Liver (tissue), 9 donors: ENCODE data around the gene RAPGEF1. TPM values are rescaled to one million over a fixed set of nuclear protein-coding genes. Genes with fewer than 3 reads are reported as not detected.

Source experiments
- DNase-seq: peaks from one replicate; pipeline ENCODE4 v3.0.0-alpha.2; 2017; ENCODE audit warnings: low spot score
- H3K27ac ChIP-seq, 2 donors: one replicate each; pipeline ENCODE4 v1.7.0; 2013; ENCODE audit warnings: inconsistent platforms in 2 of 2, low read length in 2 of 2, control low read depth in 1 of 2, low read depth in 1 of 2, mild to moderate bottlenecking in 1 of 2
- H3K27me3 ChIP-seq, 4 donors: one replicate each; pipeline versions ENCODE4 v1.6.1 to v1.7.0; 2013; ENCODE audit warnings: low read length in 3 of 4, inconsistent platforms in 1 of 4, mild to moderate bottlenecking in 1 of 4, moderate library complexity in 1 of 4; ENCODE audit not compliant: control insufficient read depth in 4 of 4, insufficient read depth in 4 of 4
- H3K36me3 ChIP-seq, 4 donors: one replicate each; pipeline versions ENCODE4 v1.6.1 to v1.7.0; 2013; ENCODE audit warnings: low read length in 3 of 4, mild to moderate bottlenecking in 3 of 4, low read depth in 1 of 4, moderate library complexity in 1 of 4; ENCODE audit not compliant: control insufficient read depth in 4 of 4, insufficient read depth in 3 of 4
- H3K4me1 ChIP-seq, 4 donors: one replicate each; pipeline versions ENCODE4 v1.6.1 to v1.7.0; 2013; ENCODE audit warnings: low read length in 3 of 4, mild to moderate bottlenecking in 3 of 4, moderate library complexity in 1 of 4; ENCODE audit not compliant: control insufficient read depth in 4 of 4, insufficient read depth in 4 of 4
- H3K4me3 ChIP-seq, 3 donors: one replicate each; pipeline versions ENCODE4 v1.6.1 to v1.7.0; 2013; ENCODE audit warnings: low read length in 3 of 3, control low read depth in 1 of 3, low read depth in 1 of 3, mild to moderate bottlenecking in 1 of 3
- H3K9ac ChIP-seq, 2 donors: one replicate each; pipeline ENCODE4 v1.7.0; 2013; ENCODE audit warnings: low read length in 2 of 2, mild to moderate bottlenecking in 2 of 2, moderate library complexity in 2 of 2, control low read depth in 1 of 2, low read depth in 1 of 2
- H3K9me3 ChIP-seq, 4 donors: one replicate each; pipeline versions ENCODE4 v1.6.1 to v1.7.0; 2013; ENCODE audit warnings: low read length in 3 of 4; ENCODE audit not compliant: control insufficient read depth in 4 of 4
- FOXA1 ChIP-seq: IDR thresholded peaks from 2 replicates; pipeline ENCODE4 v1.6.1; 2016; ENCODE audit warnings: antibody characterized with exemption
- FOXA2 ChIP-seq: IDR thresholded peaks from 2 replicates; pipeline ENCODE4 v1.6.1; 2016; ENCODE audit warnings: antibody characterized with exemption
- GABPA ChIP-seq, 2 donors: IDR thresholded peaks in 1 of 2; conservative IDR thresholded peaks in 1 of 2; 2 replicates each; pipeline ENCODE4 v1.6.1; 2016; ENCODE audit warnings: antibody characterized with exemption in 2 of 2, mild to moderate bottlenecking in 1 of 2, moderate library complexity in 1 of 2
- HNF4A ChIP-seq, 2 donors: conservative IDR thresholded peaks; 2 replicates each; pipeline ENCODE4 v1.6.1; 2016; ENCODE audit warnings: antibody characterized with exemption in 2 of 2, mild to moderate bottlenecking in 2 of 2
- HNF4G ChIP-seq: IDR thresholded peaks from 2 replicates; pipeline ENCODE4 v1.6.1; 2016; ENCODE audit warnings: antibody characterized with exemption
- JUND ChIP-seq, 2 donors: IDR thresholded peaks; 2 replicates each; pipeline ENCODE4 v1.6.1; 2016; ENCODE audit warnings: antibody characterized with exemption in 2 of 2
- NR2F2 ChIP-seq: IDR thresholded peaks from 2 replicates; pipeline ENCODE4 v1.6.1; 2016; ENCODE audit warnings: antibody characterized with exemption
- RAD21 ChIP-seq, 2 donors: IDR thresholded peaks; 2 replicates each; pipeline ENCODE4 v1.6.1; 2016; ENCODE audit warnings: antibody characterized with exemption in 2 of 2, mild to moderate bottlenecking in 2 of 2
- RXRA ChIP-seq, 2 donors: IDR thresholded peaks; 2 replicates each; pipeline ENCODE4 v1.6.1; 2017 to 2018; ENCODE audit warnings: antibody characterized with exemption in 2 of 2, mild to moderate bottlenecking in 1 of 2
- SP1 ChIP-seq: IDR thresholded peaks from 2 replicates; pipeline ENCODE4 v1.6.1; 2018; ENCODE audit warnings: antibody characterized with exemption, mild to moderate bottlenecking
- TAF1 ChIP-seq: conservative IDR thresholded peaks from 2 replicates; pipeline ENCODE4 v1.6.1; 2016; ENCODE audit warnings: antibody characterized with exemption, mild to moderate bottlenecking
- YY1 ChIP-seq: IDR thresholded peaks from 2 replicates; pipeline ENCODE4 v1.6.1; 2016; ENCODE audit warnings: antibody characterized with exemption, mild to moderate bottlenecking
- WGBS: extraction: QIAGEN DNeasy Blood & Tissue Kit; methylation state at CpG from one replicate; pipeline ENCODE4 v1.1.7; 2013; 5-methylcytosine and 5-hydroxymethylcytosine counted together
- polyA plus RNA-seq, 2 donors: library from polyadenylated mRNA; stranded (reverse) in 1 of 2; unstranded in 1 of 2; fragments of 200-250 nt in 1 of 2; fragments of >200 nt in 1 of 2; fragmentation: Nextera tagmentation in 1 of 2; extraction: Ambion mirVana in 1 of 2; gene quantifications; one replicate each; pipeline versions ENCODE4 v1.2.1 to v1.2.3, GENCODE V29; 2013 to 2015
- total RNA-seq, 2 donors: library from RNA; depleted of rRNA; stranded (reverse); fragments of >200 nt; gene quantifications; one replicate each; pipeline ENCODE4 v1.2.3, GENCODE V29; 2014
- TF ChIP-seq, protein P1 (sequence below): IDR thresholded peaks from 2 replicates; pipeline ENCODE4 v1.6.1; 2016; ENCODE audit warnings: antibody characterized with exemption
- TF ChIP-seq, protein P2 (sequence below): IDR thresholded peaks from 2 replicates; pipeline ENCODE4 v1.6.1; 2016; ENCODE audit warnings: antibody characterized with exemption
- TF ChIP-seq, protein P3 (sequence below): fragments of 150-350 bp; IDR thresholded peaks from 2 replicates; pipeline ENCODE4 v1.5.1; 2017; ENCODE audit warnings: improper control_type of control experiment, low read depth, low read length; ENCODE audit not compliant: missing input control
- TF ChIP-seq, protein P4 (sequence below): IDR thresholded peaks from 2 replicates; pipeline ENCODE4 v1.6.1; 2016; ENCODE audit warnings: antibody characterized with exemption
- TF ChIP-seq, protein P5 (sequence below): IDR thresholded peaks from 2 replicates; pipeline ENCODE4 v1.6.1; 2016; ENCODE audit warnings: antibody characterized with exemption, mild to moderate bottlenecking
- donor health status: healthy.
- donor health status: healthy.
- donor health status: healthy.
- donor health status: healthy.
- donor health status: healthy.

Gene RAPGEF1
- total and polyA plus RNA-seq, 4 donors, result 5.6 to 19.7 (median 16.8) TPM

DNA sequence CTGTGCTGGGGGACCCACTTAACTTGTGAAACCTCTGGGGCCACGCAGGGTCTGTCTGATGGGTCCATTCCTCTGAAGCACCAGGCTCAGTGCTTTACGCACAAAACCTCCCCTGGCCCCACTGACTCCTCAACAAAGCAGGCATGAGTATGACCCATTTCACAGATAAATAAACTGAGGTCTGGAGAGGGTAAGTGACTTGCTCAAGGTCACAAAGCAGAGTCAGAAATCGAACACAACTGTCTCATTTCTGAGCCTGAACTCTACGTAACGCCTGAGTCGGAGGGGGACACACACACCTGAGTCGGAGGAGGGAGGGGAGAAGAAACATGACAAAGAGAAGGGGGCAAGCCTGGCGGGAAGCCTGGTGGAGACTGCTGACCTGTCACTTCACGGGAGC, 48.0 kb upstream of the RAPGEF1 start:
- peaks cover 0 to 11% (median under 1%) of the 10 kb centered on the region in 4 donors for H3K27me3 ChIP-seq
- H3K4me1 ChIP-seq, result no peaks in the 10 kb centered on the region
- H3K9ac ChIP-seq, result no peak overlapping the region
- H3K36me3 ChIP-seq, result no peaks in the 10 kb centered on the region
- no peak overlapping the region for H3K27ac ChIP-seq
- 70% methylated on average over 9 of the region's 9 CpGs for WGBS
- no peak for DNase-seq
- TF ChIP-seq TAF1 (no peak), FOXA1 (no peak), GABPA (IDR thresholded peaks at IDR 0.05 in 1 of 2, conservative IDR thresholded peaks at IDR 0.05 in 1 of 2) (no peak), RAD21 (IDR thresholded peaks at IDR 0.05) (no peak), RXRA (IDR thresholded peaks at IDR 0.05) (no peak), SP1 (no peak), YY1 (no peak), FOXA2 (no peak), HNF4A (conservative IDR thresholded peaks at IDR 0.05) (no peak), HNF4G (no peak), NR2F2 (no peak), JUND (IDR thresholded peaks at IDR 0.05) (no peak)
- TF ChIP-seq, protein P1, sequence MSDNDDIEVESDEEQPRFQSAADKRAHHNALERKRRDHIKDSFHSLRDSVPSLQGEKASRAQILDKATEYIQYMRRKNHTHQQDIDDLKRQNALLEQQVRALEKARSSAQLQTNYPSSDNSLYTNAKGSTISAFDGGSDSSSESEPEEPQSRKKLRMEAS, result no peak
- TF ChIP-seq, protein P2, sequence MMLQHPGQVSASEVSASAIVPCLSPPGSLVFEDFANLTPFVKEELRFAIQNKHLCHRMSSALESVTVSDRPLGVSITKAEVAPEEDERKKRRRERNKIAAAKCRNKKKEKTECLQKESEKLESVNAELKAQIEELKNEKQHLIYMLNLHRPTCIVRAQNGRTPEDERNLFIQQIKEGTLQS, result no peak
- TF ChIP-seq, protein P3, sequence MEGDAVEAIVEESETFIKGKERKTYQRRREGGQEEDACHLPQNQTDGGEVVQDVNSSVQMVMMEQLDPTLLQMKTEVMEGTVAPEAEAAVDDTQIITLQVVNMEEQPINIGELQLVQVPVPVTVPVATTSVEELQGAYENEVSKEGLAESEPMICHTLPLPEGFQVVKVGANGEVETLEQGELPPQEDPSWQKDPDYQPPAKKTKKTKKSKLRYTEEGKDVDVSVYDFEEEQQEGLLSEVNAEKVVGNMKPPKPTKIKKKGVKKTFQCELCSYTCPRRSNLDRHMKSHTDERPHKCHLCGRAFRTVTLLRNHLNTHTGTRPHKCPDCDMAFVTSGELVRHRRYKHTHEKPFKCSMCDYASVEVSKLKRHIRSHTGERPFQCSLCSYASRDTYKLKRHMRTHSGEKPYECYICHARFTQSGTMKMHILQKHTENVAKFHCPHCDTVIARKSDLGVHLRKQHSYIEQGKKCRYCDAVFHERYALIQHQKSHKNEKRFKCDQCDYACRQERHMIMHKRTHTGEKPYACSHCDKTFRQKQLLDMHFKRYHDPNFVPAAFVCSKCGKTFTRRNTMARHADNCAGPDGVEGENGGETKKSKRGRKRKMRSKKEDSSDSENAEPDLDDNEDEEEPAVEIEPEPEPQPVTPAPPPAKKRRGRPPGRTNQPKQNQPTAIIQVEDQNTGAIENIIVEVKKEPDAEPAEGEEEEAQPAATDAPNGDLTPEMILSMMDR, result no peak
- TF ChIP-seq, protein P4, sequence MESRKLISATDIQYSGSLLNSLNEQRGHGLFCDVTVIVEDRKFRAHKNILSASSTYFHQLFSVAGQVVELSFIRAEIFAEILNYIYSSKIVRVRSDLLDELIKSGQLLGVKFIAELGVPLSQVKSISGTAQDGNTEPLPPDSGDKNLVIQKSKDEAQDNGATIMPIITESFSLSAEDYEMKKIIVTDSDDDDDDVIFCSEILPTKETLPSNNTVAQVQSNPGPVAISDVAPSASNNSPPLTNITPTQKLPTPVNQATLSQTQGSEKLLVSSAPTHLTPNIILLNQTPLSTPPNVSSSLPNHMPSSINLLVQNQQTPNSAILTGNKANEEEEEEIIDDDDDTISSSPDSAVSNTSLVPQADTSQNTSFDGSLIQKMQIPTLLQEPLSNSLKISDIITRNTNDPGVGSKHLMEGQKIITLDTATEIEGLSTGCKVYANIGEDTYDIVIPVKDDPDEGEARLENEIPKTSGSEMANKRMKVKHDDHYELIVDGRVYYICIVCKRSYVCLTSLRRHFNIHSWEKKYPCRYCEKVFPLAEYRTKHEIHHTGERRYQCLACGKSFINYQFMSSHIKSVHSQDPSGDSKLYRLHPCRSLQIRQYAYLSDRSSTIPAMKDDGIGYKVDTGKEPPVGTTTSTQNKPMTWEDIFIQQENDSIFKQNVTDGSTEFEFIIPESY, result no peak
- TF ChIP-seq, protein P5, sequence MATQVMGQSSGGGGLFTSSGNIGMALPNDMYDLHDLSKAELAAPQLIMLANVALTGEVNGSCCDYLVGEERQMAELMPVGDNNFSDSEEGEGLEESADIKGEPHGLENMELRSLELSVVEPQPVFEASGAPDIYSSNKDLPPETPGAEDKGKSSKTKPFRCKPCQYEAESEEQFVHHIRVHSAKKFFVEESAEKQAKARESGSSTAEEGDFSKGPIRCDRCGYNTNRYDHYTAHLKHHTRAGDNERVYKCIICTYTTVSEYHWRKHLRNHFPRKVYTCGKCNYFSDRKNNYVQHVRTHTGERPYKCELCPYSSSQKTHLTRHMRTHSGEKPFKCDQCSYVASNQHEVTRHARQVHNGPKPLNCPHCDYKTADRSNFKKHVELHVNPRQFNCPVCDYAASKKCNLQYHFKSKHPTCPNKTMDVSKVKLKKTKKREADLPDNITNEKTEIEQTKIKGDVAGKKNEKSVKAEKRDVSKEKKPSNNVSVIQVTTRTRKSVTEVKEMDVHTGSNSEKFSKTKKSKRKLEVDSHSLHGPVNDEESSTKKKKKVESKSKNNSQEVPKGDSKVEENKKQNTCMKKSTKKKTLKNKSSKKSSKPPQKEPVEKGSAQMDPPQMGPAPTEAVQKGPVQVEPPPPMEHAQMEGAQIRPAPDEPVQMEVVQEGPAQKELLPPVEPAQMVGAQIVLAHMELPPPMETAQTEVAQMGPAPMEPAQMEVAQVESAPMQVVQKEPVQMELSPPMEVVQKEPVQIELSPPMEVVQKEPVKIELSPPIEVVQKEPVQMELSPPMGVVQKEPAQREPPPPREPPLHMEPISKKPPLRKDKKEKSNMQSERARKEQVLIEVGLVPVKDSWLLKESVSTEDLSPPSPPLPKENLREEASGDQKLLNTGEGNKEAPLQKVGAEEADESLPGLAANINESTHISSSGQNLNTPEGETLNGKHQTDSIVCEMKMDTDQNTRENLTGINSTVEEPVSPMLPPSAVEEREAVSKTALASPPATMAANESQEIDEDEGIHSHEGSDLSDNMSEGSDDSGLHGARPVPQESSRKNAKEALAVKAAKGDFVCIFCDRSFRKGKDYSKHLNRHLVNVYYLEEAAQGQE, result no peak
- no peak overlapping the region for H3K4me3 ChIP-seq
- peaks cover 0 to 5% (median 3%) of the 10 kb centered on the region in 4 donors for H3K9me3 ChIP-seq
